Sigmoid colon (tissue), 4 donors: Measurements from ENCODE around the gene NEO1.

Experiments
- EP300 ChIP-seq, 4 donors: sonication (generic); formaldehyde crosslinking; IDR thresholded peaks; one replicate each; pipeline ENCODE4 v1.6.1; 2017; ENCODE audit warnings: antibody characterized with exemption in 4 of 4
- TF ChIP-seq, protein P1 (sequence below), 4 experiments: fragments of 450-650 bp in 3 of 4; fragments of 200-600 bp in 1 of 4; IDR thresholded peaks; one replicate each; pipeline ENCODE4 v1.5.1; 2016 to 2019; ENCODE audit warnings: antibody characterized with exemption in 4 of 4, mild to moderate bottlenecking in 3 of 4, moderate library complexity in 2 of 4

GRCh38 chr15:73010154-73011152, 41.8 kb upstream of the NEO1 start:
- no peak for TF ChIP-seq EP300 (IDR thresholded peaks at IDR 0.05)
- TF ChIP-seq, protein P1, sequence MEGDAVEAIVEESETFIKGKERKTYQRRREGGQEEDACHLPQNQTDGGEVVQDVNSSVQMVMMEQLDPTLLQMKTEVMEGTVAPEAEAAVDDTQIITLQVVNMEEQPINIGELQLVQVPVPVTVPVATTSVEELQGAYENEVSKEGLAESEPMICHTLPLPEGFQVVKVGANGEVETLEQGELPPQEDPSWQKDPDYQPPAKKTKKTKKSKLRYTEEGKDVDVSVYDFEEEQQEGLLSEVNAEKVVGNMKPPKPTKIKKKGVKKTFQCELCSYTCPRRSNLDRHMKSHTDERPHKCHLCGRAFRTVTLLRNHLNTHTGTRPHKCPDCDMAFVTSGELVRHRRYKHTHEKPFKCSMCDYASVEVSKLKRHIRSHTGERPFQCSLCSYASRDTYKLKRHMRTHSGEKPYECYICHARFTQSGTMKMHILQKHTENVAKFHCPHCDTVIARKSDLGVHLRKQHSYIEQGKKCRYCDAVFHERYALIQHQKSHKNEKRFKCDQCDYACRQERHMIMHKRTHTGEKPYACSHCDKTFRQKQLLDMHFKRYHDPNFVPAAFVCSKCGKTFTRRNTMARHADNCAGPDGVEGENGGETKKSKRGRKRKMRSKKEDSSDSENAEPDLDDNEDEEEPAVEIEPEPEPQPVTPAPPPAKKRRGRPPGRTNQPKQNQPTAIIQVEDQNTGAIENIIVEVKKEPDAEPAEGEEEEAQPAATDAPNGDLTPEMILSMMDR (IDR thresholded peaks at IDR 0.05): no peak
